Ascending aorta (tissue), 2 donors: ENCODE measurements around the gene RSPH6A. TPM values are rescaled to one million over a fixed set of nuclear protein-coding genes. Genes with fewer than 3 reads are reported as not detected.

Experiments used
- DNase-seq, 2 donors: peaks; one replicate each; pipeline ENCODE4 v3.0.0-alpha.2; 2019; ENCODE audit warnings: low spot score in 2 of 2
- H3K27ac ChIP-seq, 2 donors: fragments of 200-600 bp; sonication (generic); one replicate each; pipeline ENCODE4 v1.5.1; 2016 to 2017; ENCODE audit warnings: mild to moderate bottlenecking in 1 of 2
- H3K27me3 ChIP-seq: fragments of 200-600 bp; sonication (generic); one replicate; pipeline ENCODE4 v1.5.1; 2017
- H3K36me3 ChIP-seq, 2 donors: fragments of 200-600 bp; sonication (generic); one replicate each; pipeline ENCODE4 v1.5.1; 2016
- H3K4me1 ChIP-seq, 2 donors: fragments of 200-600 bp; sonication (generic); one replicate each; pipeline ENCODE4 v1.5.1; 2016 to 2017; ENCODE audit warnings: mild to moderate bottlenecking in 1 of 2
- H3K4me3 ChIP-seq, 2 donors: fragments of 200-600 bp; sonication (generic); one replicate each; pipeline ENCODE4 v1.5.1; 2016 to 2017; ENCODE audit warnings: mild to moderate bottlenecking in 1 of 2
- H3K9me3 ChIP-seq, 2 donors: fragments of 200-600 bp; sonication (generic); one replicate each; pipeline ENCODE4 v1.5.1; 2016
- intact Hi-C: fragments of 100-400 bp; cut with DNase I; formaldehyde crosslinking; loops from one replicate; pipeline ENCODE4 v1.15.1; 2023
- total RNA-seq: library from RNA; depleted of rRNA; stranded (reverse); fragments of >200 nt; gene quantifications from one replicate; pipeline ENCODE4 v1.1.0, GENCODE V29; 2016
- TF ChIP-seq, protein P1 (sequence below), 3 experiments: fragments of 200-600 bp in 2 of 3; fragments of 450-650 bp in 1 of 3; sonication (generic) in 2 of 3; IDR thresholded peaks; one replicate each; pipeline ENCODE4 v1.5.1; 2016 to 2019; ENCODE audit warnings: antibody characterized with exemption in 3 of 3, mild to moderate bottlenecking in 1 of 3, moderate library complexity in 1 of 3

The RSPH6A gene
- total RNA-seq, 1 donor from 2014 or later, result not detected

GRCh38 chr19:45824041-45824471 is 8.9 kb upstream of the RSPH6A start:
- Histone ChIP-seq H3K9me3 (no peaks in the 10 kb centered on the region), H3K27ac (no peak overlapping the region), H3K27me3 (no peaks in the 10 kb centered on the region), H3K4me1 (no peaks in the 10 kb centered on the region), H3K4me3 (no peak overlapping the region), H3K36me3 (peaks cover 81 to 90% of the 10 kb centered on the region in 2 donors)
- TF ChIP-seq, protein P1, sequence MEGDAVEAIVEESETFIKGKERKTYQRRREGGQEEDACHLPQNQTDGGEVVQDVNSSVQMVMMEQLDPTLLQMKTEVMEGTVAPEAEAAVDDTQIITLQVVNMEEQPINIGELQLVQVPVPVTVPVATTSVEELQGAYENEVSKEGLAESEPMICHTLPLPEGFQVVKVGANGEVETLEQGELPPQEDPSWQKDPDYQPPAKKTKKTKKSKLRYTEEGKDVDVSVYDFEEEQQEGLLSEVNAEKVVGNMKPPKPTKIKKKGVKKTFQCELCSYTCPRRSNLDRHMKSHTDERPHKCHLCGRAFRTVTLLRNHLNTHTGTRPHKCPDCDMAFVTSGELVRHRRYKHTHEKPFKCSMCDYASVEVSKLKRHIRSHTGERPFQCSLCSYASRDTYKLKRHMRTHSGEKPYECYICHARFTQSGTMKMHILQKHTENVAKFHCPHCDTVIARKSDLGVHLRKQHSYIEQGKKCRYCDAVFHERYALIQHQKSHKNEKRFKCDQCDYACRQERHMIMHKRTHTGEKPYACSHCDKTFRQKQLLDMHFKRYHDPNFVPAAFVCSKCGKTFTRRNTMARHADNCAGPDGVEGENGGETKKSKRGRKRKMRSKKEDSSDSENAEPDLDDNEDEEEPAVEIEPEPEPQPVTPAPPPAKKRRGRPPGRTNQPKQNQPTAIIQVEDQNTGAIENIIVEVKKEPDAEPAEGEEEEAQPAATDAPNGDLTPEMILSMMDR (IDR thresholded peaks at IDR 0.05), result no peak
- intact Hi-C loops, result no loop called here
- no peak for DNase-seq

DNA sequence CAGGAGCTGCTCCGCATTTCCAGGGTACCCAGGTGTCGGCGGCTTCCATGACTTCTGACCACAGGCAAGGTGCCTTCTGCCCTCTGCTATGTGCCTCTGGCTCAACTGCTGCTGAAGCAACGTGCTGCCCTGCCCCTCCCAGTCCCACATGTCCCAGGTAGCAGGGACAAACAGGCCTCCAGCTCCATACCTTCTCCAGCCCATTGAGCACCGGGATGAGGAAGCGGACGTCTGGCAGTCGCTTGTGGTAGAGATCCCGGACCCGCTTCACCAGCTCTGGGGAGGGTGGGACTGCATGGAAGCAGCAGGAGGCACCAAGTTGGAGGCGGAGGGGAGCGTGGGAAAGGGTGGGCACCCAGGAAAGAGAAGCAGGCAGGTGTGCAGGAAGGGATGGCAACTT is 8.1 kb upstream of the RSPH6A start:
- no peak overlapping the region for H3K27ac ChIP-seq
- H3K27me3 ChIP-seq, result no peaks in the 10 kb centered on the region
- H3K4me3 ChIP-seq, result no peak overlapping the region
- TF ChIP-seq, protein P1 (IDR thresholded peaks at IDR 0.05), result no peak
- peaks cover 72 to 81% of the 10 kb centered on the region in 2 donors for H3K36me3 ChIP-seq
- no peak for DNase-seq
- H3K9me3 ChIP-seq, result no peaks in the 10 kb centered on the region
- no peaks in the 10 kb centered on the region for H3K4me1 ChIP-seq
- intact Hi-C loops, result no loop called here

GRCh38 chr19:45822716-45823115 is 7.6 kb upstream of the RSPH6A start:
- H3K9me3 ChIP-seq, result no peaks in the 10 kb centered on the region
- H3K36me3 ChIP-seq, result peaks cover 69 to 76% of the 10 kb centered on the region in 2 donors
- DNase-seq, result no peak
- H3K4me1 ChIP-seq, result no peaks in the 10 kb centered on the region
- TF ChIP-seq, protein P1 (IDR thresholded peaks at IDR 0.05), result no peak
- no peaks in the 10 kb centered on the region for H3K27me3 ChIP-seq
- intact Hi-C loops, result no loop called here
- H3K27ac ChIP-seq, result no peak overlapping the region
- H3K4me3 ChIP-seq, result no peak overlapping the region

- intact Hi-C loops, result no loop called here
- H3K27me3 ChIP-seq, result no peaks in the 10 kb centered on the region
- peaks cover 59 to 65% of the 10 kb centered on the region in 2 donors for H3K36me3 ChIP-seq
These were observed 6.5 kb upstream of the RSPH6A start for GRCh38 chr19:45821570-45821969.

GRCh38 chr19:45821103-45821521 is 6.0 kb upstream of the RSPH6A start:
- H3K4me1 ChIP-seq, result peaks cover 0 to 3% of the 10 kb centered on the region in 2 donors
- no peak for DNase-seq
- H3K9me3 ChIP-seq, result no peaks in the 10 kb centered on the region
- no peak overlapping the region for H3K4me3 ChIP-seq
- TF ChIP-seq, protein P1 (IDR thresholded peaks at IDR 0.05), result no peak
- H3K27ac ChIP-seq, result no peak overlapping the region
- H3K36me3 ChIP-seq, result peaks cover 54 to 60% of the 10 kb centered on the region in 2 donors
- intact Hi-C loops, result no loop called here
- no peaks in the 10 kb centered on the region for H3K27me3 ChIP-seq

More at GRCh38 chr19:45821570-45821969, 6.5 kb upstream of the RSPH6A start:
- H3K27ac ChIP-seq, result no peak overlapping the region
- no peak overlapping the region for H3K4me3 ChIP-seq
- DNase-seq, result no peak
- no peaks in the 10 kb centered on the region for H3K9me3 ChIP-seq
- H3K4me1 ChIP-seq, result no peaks in the 10 kb centered on the region
- TF ChIP-seq, protein P1 (IDR thresholded peaks at IDR 0.05), result no peak
